ENCODE results near the gene SLC12A8.

SLC12A8 gene

GRCh38 chr3:125245521-125245920, 33.0 kb upstream of the SLC12A8 start:
- Histone ChIP-seq H3K23ac (ENCODE audit: low read depth, low read length, poor library complexity) (no peak overlapping the region), H2AK5ac (ENCODE audit: low read depth, low read length) (no peak overlapping the region), H2BK5ac (ENCODE audit: low read length) (no peak overlapping the region), H3K9me3 (replicated peaks in 1 of 2; ENCODE audit: control insufficient read depth in 2 of 2, insufficient read depth in 1 of 2, low read depth in 1 of 2, low read length in 2 of 2) (no peaks in the 10 kb centered on the region), H3K18ac (ENCODE audit: low read length) (no peak overlapping the region), H3K9ac (ENCODE audit: low read depth, low read length, poor library complexity) (no peak overlapping the region), H2AFZ (ENCODE audit: low read length) (no peak overlapping the region), H2BK15ac (ENCODE audit: low read length) (no peak overlapping the region), H3K14ac (ENCODE audit: low read length) (no peak overlapping the region), H3K4ac (ENCODE audit: low read length) (no peak overlapping the region), H3K4me2 (ENCODE audit: insufficient read depth, low read length, poor library complexity, severe bottlenecking) (no peak overlapping the region), H2BK12ac (ENCODE audit: low read length) (no peak overlapping the region), H4K8ac (ENCODE audit: low read depth, low read length) (no peak overlapping the region), H3K27ac (replicated peaks; ENCODE audit: low read length) (no peak overlapping the region), H3K79me1 (ENCODE audit: low read depth, low read length) (no peaks in the 10 kb centered on the region), H3K4me1 (ENCODE audit: control insufficient read depth in 2 of 2, insufficient read depth in 1 of 2, low read depth in 1 of 2, low read length in 2 of 2) (no peaks in the 10 kb centered on the region), H2BK120ac (ENCODE audit: low read depth, low read length) (no peak overlapping the region), H3K36me3 (replicated peaks in 1 of 2; ENCODE audit: control insufficient read depth in 2 of 2, insufficient read depth in 2 of 2, low read length in 2 of 2) (peaks cover 0 to 6% of the 10 kb centered on the region in 2 donors), H4K91ac (ENCODE audit: low read depth, low read length, poor library complexity) (no peak overlapping the region), H3K27me3 (ENCODE audit: control insufficient read depth in 3 of 3, insufficient read depth in 3 of 3, low read depth in 1 of 3, low read length in 3 of 3) (no peaks in the 10 kb centered on the region), H3K4me3 (ENCODE audit: low read length in 2 of 2) (no peak overlapping the region)
- no peak for DNase-seq (ENCODE audit: low spot score)

GRCh38 chr3:125240496-125240895, 27.9 kb upstream of the SLC12A8 start:
- Histone ChIP-seq H3K79me1 (ENCODE audit: low read depth, low read length) (no peaks in the 10 kb centered on the region), H4K8ac (ENCODE audit: low read depth, low read length) (no peak overlapping the region), H2AK5ac (ENCODE audit: low read depth, low read length) (no peak overlapping the region), H3K27me3 (ENCODE audit: control insufficient read depth in 3 of 3, insufficient read depth in 3 of 3, low read depth in 1 of 3, low read length in 3 of 3) (no peaks in the 10 kb centered on the region), H3K4me2 (ENCODE audit: insufficient read depth, low read length, poor library complexity, severe bottlenecking) (no peak overlapping the region), H2BK15ac (ENCODE audit: low read length) (no peak overlapping the region), H3K27ac (replicated peaks; ENCODE audit: low read length) (no peak overlapping the region), H2AFZ (ENCODE audit: low read length) (no peak overlapping the region), H2BK12ac (ENCODE audit: low read length) (no peak overlapping the region), H3K9me3 (replicated peaks in 1 of 2; ENCODE audit: control insufficient read depth in 2 of 2, insufficient read depth in 1 of 2, low read depth in 1 of 2, low read length in 2 of 2) (no peaks in the 10 kb centered on the region), H3K4me3 (ENCODE audit: low read length in 2 of 2) (no peak overlapping the region), H3K4me1 (ENCODE audit: control insufficient read depth in 2 of 2, insufficient read depth in 1 of 2, low read depth in 1 of 2, low read length in 2 of 2) (peaks cover 0 to 3% of the 10 kb centered on the region in 2 donors), H3K9ac (ENCODE audit: low read depth, low read length, poor library complexity) (no peak overlapping the region), H2BK120ac (ENCODE audit: low read depth, low read length) (no peak overlapping the region), H2BK5ac (ENCODE audit: low read length) (no peak overlapping the region), H3K23ac (ENCODE audit: low read depth, low read length, poor library complexity) (no peak overlapping the region), H3K18ac (ENCODE audit: low read length) (no peak overlapping the region), H4K91ac (ENCODE audit: low read depth, low read length, poor library complexity) (no peak overlapping the region), H3K4ac (ENCODE audit: low read length) (no peak overlapping the region), H3K14ac (ENCODE audit: low read length) (no peak overlapping the region), H3K36me3 (replicated peaks in 1 of 2; ENCODE audit: control insufficient read depth in 2 of 2, insufficient read depth in 2 of 2, low read length in 2 of 2) (peaks cover 0 to 10% of the 10 kb centered on the region in 2 donors)
- WGBS, 2 donors (ENCODE audit: extremely low coverage in 2 of 2, insufficient read length in 2 of 2, insufficient replicate concordance in 1 of 2), result no CpG with 5 or more reads among the region's 4 CpGs
- DNase-seq (ENCODE audit: low spot score), result no peak

DNA sequence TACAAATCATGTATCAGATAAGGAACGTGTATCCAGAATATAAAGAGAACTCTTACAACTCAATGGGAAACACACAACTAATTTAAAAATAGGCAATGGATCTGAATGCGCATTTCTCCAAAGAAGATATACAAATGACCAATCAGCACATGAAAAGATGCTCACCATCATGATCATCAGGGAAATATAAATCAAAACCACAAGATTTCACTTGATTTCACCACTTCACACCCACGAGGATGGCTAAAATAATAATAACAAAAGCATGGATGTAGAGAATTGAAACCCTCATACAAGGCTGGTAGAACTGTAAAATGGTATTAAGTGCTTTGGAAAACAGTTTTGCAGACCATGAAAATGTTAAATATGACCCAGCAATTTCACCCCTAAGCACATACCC, 26.7 kb upstream of the SLC12A8 start:
- H3K9me3 ChIP-seq (replicated peaks in 1 of 2; ENCODE audit: control insufficient read depth in 2 of 2, insufficient read depth in 1 of 2, low read depth in 1 of 2, low read length in 2 of 2), result peaks cover 0 to 10% of the 10 kb centered on the region in 2 donors
- H3K9ac ChIP-seq (ENCODE audit: low read depth, low read length, poor library complexity), result no peak overlapping the region
- DNase-seq (ENCODE audit: low spot score), result no peak
- no peak overlapping the region for H4K8ac ChIP-seq (ENCODE audit: low read depth, low read length)
- no peak overlapping the region for H2BK15ac ChIP-seq (ENCODE audit: low read length)
- H3K27ac ChIP-seq (replicated peaks; ENCODE audit: low read length), result no peak overlapping the region
- H2BK120ac ChIP-seq (ENCODE audit: low read depth, low read length), result no peak overlapping the region
- H2BK5ac ChIP-seq (ENCODE audit: low read length), result no peak overlapping the region
- H2BK12ac ChIP-seq (ENCODE audit: low read length), result no peak overlapping the region
- no peak overlapping the region for H3K4me2 ChIP-seq (ENCODE audit: insufficient read depth, low read length, poor library complexity, severe bottlenecking)
- no peak overlapping the region for H2AFZ ChIP-seq (ENCODE audit: low read length)
- no peak overlapping the region for H4K91ac ChIP-seq (ENCODE audit: low read depth, low read length, poor library complexity)
- peaks cover 0 to 17% of the 10 kb centered on the region in 2 donors for H3K36me3 ChIP-seq (replicated peaks in 1 of 2; ENCODE audit: control insufficient read depth in 2 of 2, insufficient read depth in 2 of 2, low read length in 2 of 2)
- no CpG with 5 or more reads among the region's 3 CpGs for WGBS, 2 donors (ENCODE audit: extremely low coverage in 2 of 2, insufficient read length in 2 of 2, insufficient replicate concordance in 1 of 2)
- peaks cover 0 to 3% of the 10 kb centered on the region in 2 donors for H3K4me1 ChIP-seq (ENCODE audit: control insufficient read depth in 2 of 2, insufficient read depth in 1 of 2, low read depth in 1 of 2, low read length in 2 of 2)
- H3K4ac ChIP-seq (ENCODE audit: low read length), result no peak overlapping the region
- H3K79me1 ChIP-seq (ENCODE audit: low read depth, low read length), result no peaks in the 10 kb centered on the region
- no peak overlapping the region for H3K23ac ChIP-seq (ENCODE audit: low read depth, low read length, poor library complexity)
- H3K18ac ChIP-seq (ENCODE audit: low read length), result no peak overlapping the region
- no peak overlapping the region for H2AK5ac ChIP-seq (ENCODE audit: low read depth, low read length)
- H3K27me3 ChIP-seq (ENCODE audit: control insufficient read depth in 3 of 3, insufficient read depth in 3 of 3, low read depth in 1 of 3, low read length in 3 of 3), result no peaks in the 10 kb centered on the region
- no peak overlapping the region for H3K14ac ChIP-seq (ENCODE audit: low read length)
- no peak overlapping the region for H3K4me3 ChIP-seq (ENCODE audit: low read length in 2 of 2)

- Histone ChIP-seq H2AK5ac (ENCODE audit: low read depth, low read length) (no peak overlapping the region), H3K4me3 (ENCODE audit: low read length in 2 of 2) (no peak overlapping the region), H3K18ac (ENCODE audit: low read length) (no peak overlapping the region), H3K9me3 (replicated peaks in 1 of 2; ENCODE audit: control insufficient read depth in 2 of 2, insufficient read depth in 1 of 2, low read depth in 1 of 2, low read length in 2 of 2) (peaks cover 0 to 12% of the 10 kb centered on the region in 2 donors), H3K4me2 (ENCODE audit: insufficient read depth, low read length, poor library complexity, severe bottlenecking) (no peak overlapping the region), H2BK5ac (ENCODE audit: low read length) (no peak overlapping the region), H4K8ac (ENCODE audit: low read depth, low read length) (no peak overlapping the region), H3K27ac (replicated peaks; ENCODE audit: low read length) (no peak overlapping the region), H3K9ac (ENCODE audit: low read depth, low read length, poor library complexity) (no peak overlapping the region), H3K14ac (ENCODE audit: low read length) (no peak overlapping the region), H2BK15ac (ENCODE audit: low read length) (no peak overlapping the region), H3K79me1 (ENCODE audit: low read depth, low read length) (no peaks in the 10 kb centered on the region), H2BK12ac (ENCODE audit: low read length) (no peak overlapping the region), H3K23ac (ENCODE audit: low read depth, low read length, poor library complexity) (no peak overlapping the region), H2BK120ac (ENCODE audit: low read depth, low read length) (no peak overlapping the region), H3K27me3 (ENCODE audit: control insufficient read depth in 3 of 3, insufficient read depth in 3 of 3, low read depth in 1 of 3, low read length in 3 of 3) (no peaks in the 10 kb centered on the region), H3K4me1 (ENCODE audit: control insufficient read depth in 2 of 2, insufficient read depth in 1 of 2, low read depth in 1 of 2, low read length in 2 of 2) (peaks cover 0 to 3% of the 10 kb centered on the region in 2 donors), H2AFZ (ENCODE audit: low read length) (no peak overlapping the region), H3K36me3 (replicated peaks in 1 of 2; ENCODE audit: control insufficient read depth in 2 of 2, insufficient read depth in 2 of 2, low read length in 2 of 2) (peaks cover 0 to 22% of the 10 kb centered on the region in 2 donors), H4K91ac (ENCODE audit: low read depth, low read length, poor library complexity) (no peak overlapping the region), H3K4ac (ENCODE audit: low read length) (no peak overlapping the region)
- no CpG with 5 or more reads among the region's 3 CpGs for WGBS, 2 donors (ENCODE audit: extremely low coverage in 2 of 2, insufficient read length in 2 of 2, insufficient replicate concordance in 1 of 2)
- no peak for DNase-seq (ENCODE audit: low spot score)
These were observed 26.2 kb upstream of the SLC12A8 start for GRCh38 chr3:125238759-125239158.

Measured in neuronal stem cell (in vitro differentiated cells).